GM06990 (cell line): Measurements from ENCODE around the gene LRP1B.

Experiments
- DNase-seq: peaks from one replicate; pipeline ENCODE4 v3.0.0-alpha.2; 2011; ENCODE audit not compliant: insufficient read length; ENCODE audit errors: extremely low read depth
- H3K27me3 ChIP-seq: replicated peaks from 2 replicates; pipeline ENCODE4 v1.6.0; 2011; ENCODE audit warnings: low read length; ENCODE audit not compliant: control insufficient read depth, insufficient read depth
- H3K36me3 ChIP-seq: 2 replicates; pipeline ENCODE4 v1.5.1; 2011; ENCODE audit warnings: low read length; ENCODE audit not compliant: control insufficient read depth, insufficient read depth
- H3K4me3 ChIP-seq: replicated peaks from 2 replicates; pipeline ENCODE4 v1.5.1; 2011; ENCODE audit warnings: low read depth, mild to moderate bottlenecking, control low read depth, low read length
- TF ChIP-seq, protein P1 (sequence below): IDR thresholded peaks from 2 replicates; pipeline ENCODE4 v1.5.1; 2011; ENCODE audit warnings: low read length, control low read depth, mild to moderate bottlenecking, inconsistent platforms; ENCODE audit not compliant: insufficient read depth, poor library complexity, severe bottlenecking

LRP1B gene

DNA sequence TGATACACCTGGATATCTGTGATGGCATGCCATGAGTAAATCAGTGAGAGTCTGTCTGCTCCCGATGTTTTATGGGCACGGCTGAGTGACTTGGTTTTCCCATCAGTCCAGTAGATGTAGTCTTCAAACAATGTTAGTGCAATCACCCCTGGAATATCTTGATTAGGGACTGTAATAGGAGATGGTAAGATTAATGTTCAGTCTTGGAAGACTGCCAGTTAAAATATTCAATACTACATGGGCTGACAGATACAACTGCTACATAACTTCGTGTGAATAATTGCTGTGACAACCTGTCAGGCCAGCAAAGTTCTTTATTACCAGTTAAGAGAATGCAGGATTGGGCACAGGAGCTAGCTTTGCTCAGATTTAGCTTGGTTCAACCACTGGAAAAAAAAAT lies 1673.3 kb downstream of the LRP1B start:
- Histone ChIP-seq H3K27me3 (no peaks in the 10 kb centered on the region), H3K4me3 (no peak overlapping the region), H3K36me3 (no peaks in the 10 kb centered on the region)
- TF ChIP-seq, protein P1, sequence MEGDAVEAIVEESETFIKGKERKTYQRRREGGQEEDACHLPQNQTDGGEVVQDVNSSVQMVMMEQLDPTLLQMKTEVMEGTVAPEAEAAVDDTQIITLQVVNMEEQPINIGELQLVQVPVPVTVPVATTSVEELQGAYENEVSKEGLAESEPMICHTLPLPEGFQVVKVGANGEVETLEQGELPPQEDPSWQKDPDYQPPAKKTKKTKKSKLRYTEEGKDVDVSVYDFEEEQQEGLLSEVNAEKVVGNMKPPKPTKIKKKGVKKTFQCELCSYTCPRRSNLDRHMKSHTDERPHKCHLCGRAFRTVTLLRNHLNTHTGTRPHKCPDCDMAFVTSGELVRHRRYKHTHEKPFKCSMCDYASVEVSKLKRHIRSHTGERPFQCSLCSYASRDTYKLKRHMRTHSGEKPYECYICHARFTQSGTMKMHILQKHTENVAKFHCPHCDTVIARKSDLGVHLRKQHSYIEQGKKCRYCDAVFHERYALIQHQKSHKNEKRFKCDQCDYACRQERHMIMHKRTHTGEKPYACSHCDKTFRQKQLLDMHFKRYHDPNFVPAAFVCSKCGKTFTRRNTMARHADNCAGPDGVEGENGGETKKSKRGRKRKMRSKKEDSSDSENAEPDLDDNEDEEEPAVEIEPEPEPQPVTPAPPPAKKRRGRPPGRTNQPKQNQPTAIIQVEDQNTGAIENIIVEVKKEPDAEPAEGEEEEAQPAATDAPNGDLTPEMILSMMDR: no peak
- DNase-seq: no peak

DNA sequence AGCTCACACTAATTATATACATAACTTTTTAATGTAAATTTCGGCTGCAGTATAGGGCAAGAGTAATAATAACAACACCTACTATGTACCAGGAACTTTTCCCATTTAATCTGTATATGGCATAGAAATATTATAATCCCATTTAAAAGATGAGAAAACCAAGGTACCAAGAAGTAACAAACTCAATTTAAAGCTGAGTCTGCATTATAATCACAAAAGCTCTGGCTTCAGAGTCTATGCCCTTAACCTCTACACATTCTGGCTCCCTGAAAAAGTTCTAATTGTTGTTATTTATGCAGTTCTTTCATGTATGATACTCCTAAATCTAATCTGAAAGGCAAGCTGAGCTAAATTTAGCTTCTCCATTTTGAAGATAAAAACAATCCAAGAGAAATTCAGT lies 1675.5 kb downstream of the LRP1B start:
- TF ChIP-seq, protein P1: no peak
- no peaks in the 10 kb centered on the region for H3K36me3 ChIP-seq
- H3K4me3 ChIP-seq: no peak overlapping the region
- no peak for DNase-seq
- no peaks in the 10 kb centered on the region for H3K27me3 ChIP-seq

DNA sequence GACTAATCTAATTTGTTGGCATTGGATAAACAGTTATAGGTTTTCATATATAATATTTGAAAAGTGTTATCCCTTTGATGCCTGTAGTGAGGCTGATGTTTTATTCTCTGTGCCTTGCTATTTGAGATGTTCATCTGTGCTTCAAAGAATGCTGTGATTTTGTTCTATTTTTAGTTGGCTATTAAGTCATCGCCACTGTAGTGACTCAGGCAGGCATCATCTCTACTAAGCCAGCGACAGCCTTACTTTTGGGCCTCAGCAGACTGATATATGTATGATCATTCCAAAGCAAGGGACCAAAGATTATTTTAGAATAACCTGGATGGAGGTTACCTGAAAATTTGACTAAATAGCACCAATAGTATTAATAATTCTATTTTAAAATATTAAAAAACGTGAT lies 1676.1 kb downstream of the LRP1B start:
- Histone ChIP-seq H3K4me3 (no peak overlapping the region), H3K27me3 (no peaks in the 10 kb centered on the region), H3K36me3 (no peaks in the 10 kb centered on the region)
- TF ChIP-seq, protein P1: no peak
- no peak for DNase-seq

DNA sequence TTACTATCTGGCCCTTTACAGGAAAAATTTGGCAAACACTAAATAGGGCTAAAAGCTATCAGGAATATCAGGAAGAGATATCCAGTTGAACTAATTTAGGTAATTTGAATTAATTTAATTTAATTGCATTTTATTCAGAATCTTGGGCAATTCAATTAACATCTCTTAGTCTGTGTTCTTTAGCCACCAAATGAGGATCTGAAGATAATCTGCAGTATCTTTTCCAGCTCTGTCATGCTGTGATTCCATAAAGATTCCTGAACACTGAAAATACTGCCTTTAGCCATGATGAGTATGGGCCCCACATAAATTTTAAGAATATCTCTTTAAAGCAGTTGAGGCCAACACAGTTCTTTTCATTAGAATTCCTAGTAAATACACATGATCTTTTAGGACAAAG lies 1679.5 kb downstream of the LRP1B start:
- Histone ChIP-seq H3K27me3 (no peaks in the 10 kb centered on the region), H3K36me3 (no peaks in the 10 kb centered on the region), H3K4me3 (no peak overlapping the region)
- TF ChIP-seq, protein P1: no peak
- DNase-seq: no peak

DNA sequence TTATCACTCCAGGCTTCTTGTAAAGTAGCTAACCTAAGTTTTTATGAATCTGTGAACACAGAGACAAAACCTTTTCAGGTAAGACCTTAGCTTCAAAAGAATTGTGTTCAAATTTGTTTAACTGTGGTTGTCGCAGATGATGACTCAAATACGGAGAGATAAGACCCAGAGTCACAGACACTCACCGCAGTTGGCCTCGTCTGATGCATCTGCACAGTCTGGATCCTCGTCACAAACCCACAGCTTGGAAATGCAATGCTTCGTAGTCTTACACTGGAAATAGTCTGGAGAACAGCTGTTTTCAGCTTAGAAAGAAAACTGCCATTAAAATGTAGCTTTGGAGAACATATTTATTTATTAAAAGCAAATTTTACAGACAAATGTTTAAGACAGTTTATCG lies 1688.5 kb downstream of the LRP1B start:
- no peaks in the 10 kb centered on the region for H3K27me3 ChIP-seq
- no peak for DNase-seq
- H3K36me3 ChIP-seq: no peaks in the 10 kb centered on the region
- TF ChIP-seq, protein P1: no peak
- no peak overlapping the region for H3K4me3 ChIP-seq

DNA sequence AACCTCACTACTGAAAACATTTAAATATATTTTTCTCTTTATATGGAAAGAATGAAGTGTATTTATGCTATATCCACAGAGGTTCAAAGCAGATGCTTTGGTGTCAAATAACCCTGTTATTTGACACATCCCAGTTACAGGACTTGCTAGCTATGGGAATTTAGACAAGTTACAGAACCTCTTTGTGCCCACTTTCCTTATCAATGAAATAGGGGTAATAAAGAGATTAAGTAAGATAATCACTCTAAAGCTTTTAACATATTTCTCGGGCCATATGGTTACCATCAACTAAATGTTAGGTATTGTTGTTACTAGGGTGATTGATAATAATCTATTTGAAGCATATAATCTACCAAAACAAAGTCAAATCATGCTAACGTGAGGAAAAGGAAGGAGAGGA lies 1690.0 kb downstream of the LRP1B start:
- no peak for DNase-seq
- H3K4me3 ChIP-seq: no peak overlapping the region
- H3K27me3 ChIP-seq: no peaks in the 10 kb centered on the region
- no peaks in the 10 kb centered on the region for H3K36me3 ChIP-seq
- TF ChIP-seq, protein P1: no peak
